Hepatocyte (in vitro differentiated cells): ENCODE results near the gene ATOH1. TPM values are rescaled to one million over a fixed set of nuclear protein-coding genes. Genes with fewer than 3 reads are reported as not detected.

Experiments
- DNase-seq: peaks from one replicate; pipeline ENCODE4 v3.0.0-alpha.2; 2016; ENCODE audit warnings: low spot score
- H2AFZ ChIP-seq: fragments of 200-600 bp; sonication (generic); 2 replicates; pipeline ENCODE4 v1.6.0; 2016; ENCODE audit warnings: antibody characterized with exemption, mild to moderate bottlenecking
- H3K27ac ChIP-seq: fragments of 200-600 bp; sonication (generic); 2 replicates; pipeline ENCODE4 v1.5.1; 2016; ENCODE audit warnings: mild to moderate bottlenecking
- H3K27me3 ChIP-seq: fragments of 200-600 bp; sonication (generic); 2 replicates; pipeline ENCODE4 v1.6.1; 2016
- H3K36me3 ChIP-seq: fragments of 200-600 bp; sonication (generic); replicated peaks from 2 replicates; pipeline ENCODE4 v1.5.1; 2016; ENCODE audit warnings: low read depth; ENCODE audit not compliant: insufficient read depth
- H3K4me1 ChIP-seq: fragments of 200-600 bp; sonication (generic); 2 replicates; pipeline ENCODE4 v1.5.1; 2016; ENCODE audit warnings: mild to moderate bottlenecking, moderate library complexity; ENCODE audit not compliant: insufficient read depth
- H3K4me2 ChIP-seq: fragments of 200-600 bp; sonication (generic); 2 replicates; pipeline ENCODE4 v1.6.0; 2016
- H3K4me3 ChIP-seq: fragments of 200-600 bp; sonication (generic); 2 replicates; pipeline ENCODE4 v1.5.1; 2016; ENCODE audit warnings: mild to moderate bottlenecking
- H3K79me2 ChIP-seq: fragments of 200-600 bp; sonication (generic); 2 replicates; pipeline ENCODE4 v1.6.0; 2017; ENCODE audit warnings: mild to moderate bottlenecking
- H3K9me2 ChIP-seq: fragments of 200-600 bp; sonication (generic); replicated peaks from 2 replicates; pipeline ENCODE4 v1.6.0; 2017; ENCODE audit warnings: mild to moderate bottlenecking; ENCODE audit not compliant: insufficient read depth
- H3K9me3 ChIP-seq: fragments of 200-600 bp; sonication (generic); 2 replicates; pipeline ENCODE4 v1.5.1; 2016; ENCODE audit warnings: low read depth, mild to moderate bottlenecking
- H4K20me1 ChIP-seq: fragments of 200-600 bp; sonication (generic); 2 replicates; pipeline ENCODE4 v1.6.0; 2016; ENCODE audit warnings: mild to moderate bottlenecking; ENCODE audit not compliant: insufficient read depth, poor library complexity, severe bottlenecking
- CTCF ChIP-seq: fragments of 200-600 bp; sonication (generic); IDR thresholded peaks from 2 replicates; pipeline ENCODE4 v1.5.1; 2016; ENCODE audit warnings: antibody characterized with exemption, mild to moderate bottlenecking; ENCODE audit not compliant: poor library complexity
- EZH2 ChIP-seq: fragments of 200-600 bp; sonication (generic); IDR thresholded peaks from 2 replicates; pipeline ENCODE4 v1.6.1; 2016; ENCODE audit warnings: antibody characterized with exemption, mild to moderate bottlenecking, borderline replicate concordance
- EZH2phosphoT487 ChIP-seq: fragments of 200-600 bp; sonication (generic); IDR thresholded peaks from one replicate; pipeline ENCODE4 v1.6.1; 2018; ENCODE audit warnings: antibody characterized with exemption, mild to moderate bottlenecking, low read depth, moderate library complexity; ENCODE audit not compliant: unreplicated experiment, severe bottlenecking
- WGBS: methylation state at CpG from one replicate; pipeline ENCODE4 v1.1.6; 2016; ENCODE audit warnings: low lambda C conversion rate; ENCODE audit errors: missing lambda C conversion rate; 5-methylcytosine and 5-hydroxymethylcytosine counted together
- polyA plus RNA-seq: library from polyadenylated mRNA; unstranded; fragments of >200 nt; fragmentation: Nextera tagmentation; extraction: Ambion mirVana; gene quantifications from 2 replicates; pipeline ENCODE4 v1.2.1, GENCODE V29; 2016
- small RNA-seq: library from RNA; depleted of rRNA; stranded (forward); fragments of <200 nt; gene quantifications from one replicate; pipeline ENCODE3, GENCODE V24; 2014
- total RNA-seq: library from RNA; depleted of rRNA; stranded (reverse); fragments of >200 nt; gene quantifications from 2 replicates; pipeline ENCODE4 v1.2.3, GENCODE V29; 2014

The ATOH1 gene
- total and polyA plus RNA-seq, 2 experiments from 2014 or later, result 0.06 to 0.37 TPM

GRCh38 chr4:93878566-93878965, 50.0 kb downstream of the ATOH1 start:
- Histone ChIP-seq H3K27ac (no peak overlapping the region), H3K4me1 (no peaks in the 10 kb centered on the region), H3K4me2 (no peak overlapping the region), H3K36me3 (no peaks in the 10 kb centered on the region), H3K4me3 (no peak overlapping the region), H3K9me2 (no peaks in the 10 kb centered on the region), H4K20me1 (no peaks in the 10 kb centered on the region), H3K27me3 (no peaks in the 10 kb centered on the region), H3K79me2 (no peaks in the 10 kb centered on the region), H2AFZ (no peak overlapping the region), H3K9me3 (no peaks in the 10 kb centered on the region)
- DNase-seq, result no peak
- no peak for TF ChIP-seq EZH2phosphoT487
- TF ChIP-seq EZH2, result no peak
- no peak for TF ChIP-seq CTCF
- WGBS, result 63% methylated on average over 1 of the region's 1 CpG

- no peak for DNase-seq
- Histone ChIP-seq H4K20me1 (no peaks in the 10 kb centered on the region), H3K27ac (no peak overlapping the region), H3K36me3 (no peaks in the 10 kb centered on the region), H3K9me3 (no peaks in the 10 kb centered on the region), H3K79me2 (no peaks in the 10 kb centered on the region), H3K9me2 (no peaks in the 10 kb centered on the region), H2AFZ (no peak overlapping the region), H3K4me2 (no peak overlapping the region), H3K4me3 (no peak overlapping the region), H3K27me3 (no peaks in the 10 kb centered on the region), H3K4me1 (no peaks in the 10 kb centered on the region)
- WGBS, result 89% methylated on average over 4 of the region's 4 CpGs
- TF ChIP-seq EZH2, result no peak
These were observed 51.4 kb downstream of the ATOH1 start for GRCh38 chr4:93879919-93880318.

Small RNA genes within 50 kb of the gene (small RNA-seq; reads per million reads assigned to genes)
- gene RNA5SP164, result not detected
